Upper lobe of right lung (tissue), 1 donor: ENCODE measurements around the gene BOC. TPM values are rescaled to one million over a fixed set of nuclear protein-coding genes. Genes with fewer than 3 reads are reported as not detected.

Experiments used
- ATAC-seq: fragments of 200-7000 bp; cut with Tn5 transposase; one replicate; pipeline ENCODE4 v1.9.1; 2020; ENCODE audit warnings: mild to moderate bottlenecking, moderate library complexity
- DNase-seq: peaks from one replicate; pipeline ENCODE4 v3.0.0-alpha.2; 2020
- H3K27ac ChIP-seq: fragments of 200-600 bp; one replicate; pipeline ENCODE4 v1.8.0; 2022
- H3K27me3 ChIP-seq: fragments of 200-600 bp; one replicate; pipeline ENCODE4 v1.8.0; 2022; ENCODE audit warnings: mild to moderate bottlenecking
- H3K36me3 ChIP-seq: fragments of 200-600 bp; one replicate; pipeline ENCODE4 v1.8.0; 2022
- H3K4me1 ChIP-seq: fragments of 200-600 bp; one replicate; pipeline ENCODE4 v1.8.0; 2022
- H3K4me3 ChIP-seq: fragments of 200-600 bp; one replicate; pipeline ENCODE4 v1.8.0; 2022; ENCODE audit warnings: mild to moderate bottlenecking
- H3K9me3 ChIP-seq: fragments of 200-600 bp; one replicate; pipeline ENCODE4 v1.8.0; 2022
- CTCF ChIP-seq: fragments of 200-600 bp; IDR thresholded peaks from one replicate; pipeline ENCODE4 v1.8.0; 2022; ENCODE audit warnings: antibody characterized with exemption
- intact Hi-C: fragments of 100-400 bp; cut with DNase I; formaldehyde crosslinking; loops from one replicate; pipeline ENCODE4 v1.11.0; 2022
- total RNA-seq: library from RNA; stranded (reverse); fragmentation: NEBNext Ultra II Directional; extraction: Animal tissue kit (Norgen Biotek cat#: 25700); gene quantifications from one replicate; pipeline ENCODE4 v1.2.1, GENCODE V29; 2021
- donor health status: DM: no; HTN: yes; CAD: no; lungs with severe emphysema.

Gene BOC
- total RNA-seq, 1 donor from 2014 or later: 6.1 TPM

- no peak overlapping the region for H3K27ac ChIP-seq
- intact Hi-C loops: no loop called here
- ATAC-seq: no peak
These were observed 30.1 kb downstream of the BOC start for GRCh38 chr3:113241292-113242095.

GRCh38 chr3:113242096-113242581 is 30.8 kb downstream of the BOC start:
- H3K27me3 ChIP-seq: no peaks in the 10 kb centered on the region
- no peaks in the 10 kb centered on the region for H3K36me3 ChIP-seq
- DNase-seq (no peak), ATAC-seq (no peak)
- intact Hi-C loops: no loop called here
- no peak overlapping the region for H3K27ac ChIP-seq
- no peak for TF ChIP-seq CTCF
- H3K9me3 ChIP-seq: no peaks in the 10 kb centered on the region
- no peak overlapping the region for H3K4me3 ChIP-seq
- H3K4me1 ChIP-seq: peaks cover 6% of the 10 kb centered on the region

More at GRCh38 chr3:113241292-113242095, 30.1 kb downstream of the BOC start:
- TF ChIP-seq CTCF: no peak
- H3K9me3 ChIP-seq: no peaks in the 10 kb centered on the region
- H3K36me3 ChIP-seq: no peaks in the 10 kb centered on the region
- H3K27me3 ChIP-seq: no peaks in the 10 kb centered on the region
- no peaks in the 10 kb centered on the region for H3K4me1 ChIP-seq
- H3K4me3 ChIP-seq: no peak overlapping the region
- DNase-seq: no peak

GRCh38 chr3:113243071-113243470 is 31.7 kb downstream of the BOC start:
- H3K4me1 ChIP-seq: peaks cover 9% of the 10 kb centered on the region
- no peak for DNase-seq
- no peaks in the 10 kb centered on the region for H3K36me3 ChIP-seq
- no peak for ATAC-seq
- no peaks in the 10 kb centered on the region for H3K27me3 ChIP-seq
- no peak for TF ChIP-seq CTCF
- no peaks in the 10 kb centered on the region for H3K9me3 ChIP-seq
- H3K27ac ChIP-seq: no peak overlapping the region
- no peak overlapping the region for H3K4me3 ChIP-seq
- intact Hi-C loops: no loop called here

GRCh38 chr3:113243846-113244245 is 32.5 kb downstream of the BOC start:
- H3K4me3 ChIP-seq: no peak overlapping the region
- intact Hi-C loops: no loop called here
- DNase-seq (no peak), ATAC-seq (no peak)
- no peak overlapping the region for H3K27ac ChIP-seq
- H3K9me3 ChIP-seq: no peaks in the 10 kb centered on the region
- TF ChIP-seq CTCF: no peak
- H3K36me3 ChIP-seq: no peaks in the 10 kb centered on the region
- no peaks in the 10 kb centered on the region for H3K27me3 ChIP-seq
- H3K4me1 ChIP-seq: peaks cover 9% of the 10 kb centered on the region

GRCh38 chr3:113245761-113246161 is 34.4 kb downstream of the BOC start:
- intact Hi-C loops: no loop called here
- no peak for ATAC-seq
- no peak overlapping the region for H3K27ac ChIP-seq
- H3K36me3 ChIP-seq: no peaks in the 10 kb centered on the region
- no peak overlapping the region for H3K4me3 ChIP-seq
- TF ChIP-seq CTCF: no peak
- no peaks in the 10 kb centered on the region for H3K27me3 ChIP-seq
- H3K9me3 ChIP-seq: no peaks in the 10 kb centered on the region
- DNase-seq: no peak
- peaks cover 9% of the 10 kb centered on the region for H3K4me1 ChIP-seq
